HCT116 (cell line): ENCODE measurements around the gene KCNC1.

Source experiments
- POLR2A ChIP-seq: IDR thresholded peaks from 2 replicates; pipeline ENCODE4 v1.7.0; 2011; ENCODE audit warnings: borderline replicate concordance; ENCODE audit not compliant: insufficient read depth, insufficient read length; ENCODE audit errors: extremely low read depth
- SIN3A ChIP-seq: IDR thresholded peaks from 2 replicates; pipeline ENCODE4 v1.6.1; 2012; ENCODE audit warnings: low read depth

DNA sequence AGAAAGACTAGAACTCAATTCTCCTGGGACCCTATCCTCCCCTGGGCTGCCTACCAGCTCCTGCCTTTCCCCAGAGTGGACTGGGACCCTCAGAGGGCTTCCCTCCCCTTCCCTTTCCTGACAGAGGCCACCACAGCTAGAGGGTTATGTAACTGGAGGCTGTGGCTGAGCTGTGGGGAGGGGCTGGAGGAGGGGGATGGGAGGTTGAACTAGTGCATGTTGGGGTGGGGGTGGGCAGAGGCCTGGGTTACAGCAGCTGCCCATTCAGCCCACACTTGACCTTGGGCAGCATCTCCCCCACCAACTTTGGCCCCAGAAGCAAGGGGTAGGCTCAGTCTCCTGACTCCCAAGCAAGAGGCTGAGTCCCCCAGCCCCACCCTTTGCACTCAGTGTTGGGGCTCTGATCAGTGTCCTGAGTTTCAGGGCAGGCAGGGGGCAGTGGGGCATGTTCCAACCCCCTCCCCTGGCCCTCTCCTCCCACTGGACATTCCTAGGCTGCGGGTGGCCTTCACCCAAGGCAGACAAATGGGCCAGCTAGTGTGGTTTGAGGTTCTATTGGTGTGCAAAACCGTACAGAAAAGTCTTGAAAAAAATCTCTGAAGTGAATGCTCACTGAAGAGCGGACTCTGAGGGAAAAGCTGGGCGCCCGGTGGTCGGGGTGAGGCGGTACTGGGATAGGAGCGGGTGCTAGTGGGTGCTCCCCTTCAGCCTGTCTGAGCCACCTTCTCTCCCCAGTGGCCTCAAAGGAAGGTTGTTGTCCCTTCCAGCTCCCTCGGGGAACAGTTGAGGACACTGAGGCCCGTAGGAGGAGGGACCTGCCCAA lies 3.8 kb downstream of the KCNC1 start:
- TF ChIP-seq SIN3A (no peak), POLR2A (no peak)
